Posterior vena cava (tissue), 2 donors: ENCODE data around the gene LALBA. TPM values are rescaled to one million over a fixed set of nuclear protein-coding genes. Genes with fewer than 3 reads are reported as not detected.
"Not testable (repeated sequence)": the region's sequence is repeated elsewhere in the genome, so short reads cannot be mapped to it uniquely, and the experiment has no call there.

Source experiments
- DNase-seq: peaks from one replicate; pipeline ENCODE4 v3.0.0-alpha.2; 2020; ENCODE audit warnings: low spot score
- intact Hi-C, 2 donors: fragments of 100-400 bp; cut with DNase I; formaldehyde crosslinking; loops; one replicate each; pipeline versions ENCODE4 v1.14.1 to v1.14.2; 2022 to 2023
- total RNA-seq, 2 donors: library from RNA; stranded (reverse); fragmentation: NEBNext Ultra II Directional; extraction: Animal tissue kit (Norgen Biotek cat#: 25700); gene quantifications; one replicate each; pipeline ENCODE4 v1.2.1, GENCODE V29; 2021
- donor health status: DM: yes; HTN: yes; CAD: no.
- donor health status: DM: yes; HTN: yes; CAD: no.

LALBA gene
- total RNA-seq, 2 donors from 2014 or later: not detected

DNA sequence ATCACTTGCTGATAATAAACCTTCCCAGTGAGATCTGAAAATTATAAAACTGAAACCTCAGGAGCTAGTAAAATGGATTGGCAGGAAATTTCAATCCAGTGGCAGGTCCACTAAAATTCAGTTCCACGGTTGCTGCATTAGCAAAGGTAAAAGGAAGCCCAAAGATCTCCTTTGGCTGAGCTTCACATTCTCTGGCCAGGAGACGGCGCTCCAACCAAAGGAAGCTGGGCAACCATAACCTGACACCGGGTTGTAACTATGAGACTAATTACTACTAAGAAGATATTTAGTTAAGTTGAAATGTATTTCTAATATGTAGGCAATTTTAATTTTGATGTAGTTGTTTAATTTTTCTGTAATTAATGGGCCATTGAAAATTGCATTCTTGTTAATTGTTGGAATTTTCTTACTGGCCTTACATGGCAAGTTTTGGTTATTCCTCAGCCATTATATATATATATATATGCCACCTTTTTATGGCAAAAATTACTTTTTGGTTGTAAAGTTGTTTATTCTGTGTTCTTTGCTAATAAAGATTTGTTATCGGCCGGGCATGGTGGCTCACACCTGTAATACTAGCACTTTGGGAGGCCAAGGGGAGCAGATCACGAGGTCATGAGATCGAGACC, 27.4 kb downstream of the LALBA start:
- intact Hi-C loops: no loop called here
- no peak for DNase-seq

DNA sequence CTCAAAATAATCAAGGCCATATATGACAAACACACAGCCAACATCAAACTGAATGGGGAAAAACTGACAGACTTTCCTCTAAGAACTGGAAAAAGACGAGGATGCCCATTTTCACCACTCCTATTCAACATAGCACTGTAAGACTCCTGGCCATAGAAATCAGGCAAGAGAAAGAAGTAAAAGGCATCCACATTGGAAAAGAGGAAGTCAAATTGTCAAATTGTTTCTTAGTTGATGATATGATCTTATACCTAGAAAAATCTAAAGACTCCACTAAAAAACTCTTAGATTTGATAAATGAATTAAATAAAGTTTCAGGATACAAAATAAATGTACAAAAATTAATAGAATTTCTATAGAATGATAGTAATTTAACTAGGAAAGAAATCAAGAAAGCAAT, 33.2 kb downstream of the LALBA start:
- intact Hi-C loops: no loop called here
- DNase-seq: no peak

DNA sequence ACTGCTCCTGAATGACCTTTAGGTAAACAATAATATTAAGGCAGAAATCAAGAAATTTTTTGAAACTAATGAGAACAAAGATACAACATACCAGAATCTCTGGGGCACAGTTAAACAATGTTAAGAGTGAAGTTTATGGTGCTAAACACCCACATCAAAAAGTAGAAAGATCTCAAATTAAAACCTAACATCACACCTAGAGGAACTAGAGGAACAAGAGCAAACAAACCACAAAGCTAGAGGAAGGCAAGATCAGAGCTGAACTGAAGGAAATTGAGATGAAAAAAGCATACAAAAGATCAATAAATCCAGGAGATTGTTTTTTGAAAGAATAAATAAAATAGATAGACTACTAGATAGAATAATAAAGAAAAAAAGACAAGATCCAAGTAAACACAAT, 37.2 kb downstream of the LALBA start:
- intact Hi-C loops: no loop called here
- no peak for DNase-seq

DNA sequence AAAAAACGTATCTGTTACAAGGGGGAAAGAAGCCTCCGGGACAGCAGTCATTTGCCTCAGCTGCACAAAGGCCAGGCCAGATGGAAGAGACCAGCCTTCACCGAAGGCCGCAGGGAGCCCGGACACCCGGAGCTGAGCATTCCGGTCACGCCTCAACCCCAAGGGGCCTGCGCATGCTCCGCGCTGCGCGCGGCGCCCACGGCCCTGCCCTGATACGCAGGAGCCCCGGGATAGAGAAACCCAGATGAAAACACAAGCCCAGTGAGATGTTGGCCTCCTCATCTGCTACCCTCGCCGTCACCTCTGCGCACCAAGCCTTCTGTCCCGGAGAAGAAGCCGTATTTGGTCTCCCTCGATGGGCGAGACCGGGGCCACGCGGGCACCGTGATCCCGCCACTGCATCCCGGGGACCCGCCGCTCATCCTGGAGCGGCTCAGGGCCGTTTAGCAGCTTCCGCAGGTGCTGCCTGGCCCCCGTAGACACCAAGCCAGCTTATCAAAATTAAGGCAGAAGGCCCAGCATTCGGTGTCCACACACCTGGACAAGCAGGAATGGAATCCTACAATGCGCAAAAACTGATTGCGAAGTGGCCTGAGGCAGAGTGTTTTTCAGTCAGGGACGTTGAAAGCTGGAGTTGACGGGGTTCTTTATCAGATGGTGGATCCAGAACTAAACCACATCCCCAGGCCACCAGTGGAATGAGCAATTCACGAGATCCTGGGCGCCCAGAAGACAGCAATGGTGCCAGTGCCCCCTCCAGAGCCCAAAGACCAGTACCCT, 41.8 kb downstream of the LALBA start:
- no peak for DNase-seq
- intact Hi-C loops: no loop called here

DNA sequence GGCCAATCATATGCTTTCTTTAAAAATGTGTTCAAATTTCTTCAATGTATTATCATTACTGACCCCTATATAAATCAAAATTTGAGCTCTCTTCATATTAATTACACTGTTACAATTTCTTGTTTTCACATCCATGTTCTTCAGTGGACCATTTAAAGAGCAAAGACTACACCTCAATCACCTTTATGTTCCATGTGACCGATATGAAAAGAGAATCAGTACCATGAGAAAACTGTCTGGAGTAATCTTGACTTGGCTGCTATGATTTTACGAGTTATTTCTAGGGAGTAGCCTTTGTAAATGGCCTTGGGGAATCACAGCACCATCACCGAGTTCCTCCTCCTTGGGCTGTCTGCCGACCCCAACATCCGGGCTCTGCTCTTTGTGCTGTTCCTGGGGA, 44.5 kb downstream of the LALBA start, which contains the start of gene OR8S1:
OR8S1 (plus strand) TSS at position 301 of the 400 bp plus-strand sequence; CDS start at position 301, 0 bp downstream.
- intact Hi-C loops: no loop called here
- DNase-seq: no peak

DNA sequence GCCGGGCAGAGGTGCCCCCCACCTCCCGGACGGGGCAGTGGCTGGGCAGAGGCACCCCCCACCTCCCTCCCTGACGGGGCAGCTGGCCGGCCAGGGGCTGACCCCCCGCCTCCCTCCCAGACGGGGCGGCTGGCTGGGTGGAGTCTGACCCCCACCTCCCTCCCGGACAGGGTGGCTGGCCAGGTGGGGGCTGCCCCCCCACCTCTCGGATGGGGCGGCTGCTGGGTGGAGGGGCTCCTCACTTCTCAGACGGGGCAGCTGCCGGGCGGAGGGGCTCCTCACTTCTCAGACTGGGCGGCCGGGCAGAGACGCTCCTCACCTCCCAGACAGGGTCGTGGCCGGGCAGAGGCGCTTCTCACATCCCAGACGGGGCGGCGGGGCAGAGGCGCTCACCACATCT, 49.5 kb downstream of the LALBA start:
- intact Hi-C loops, DNase-seq: not testable (repeated sequence)

Other genes starting within 250 kb of the LALBA start
- gene ZNF641, start 219.1 kb downstream of the LALBA start, total RNA-seq: 10 to 100 TPM; 16.8 to 22.3 TPM
- gene ANP32D, start 97.5 kb downstream of the LALBA start, total RNA-seq: under 1 TPM in 1 of 2 donors, not detected in 1; 0.24 TPM
- gene C12orf54, start 87.5 kb downstream of the LALBA start, total RNA-seq: not detected
- not detected for gene OR8S1, start 44.4 kb downstream of the LALBA start, total RNA-seq
- gene KANSL2, start 112.2 kb upstream of the LALBA start, total RNA-seq: 10 to 100 TPM; 21.1 to 24.0 TPM
- 10 to 100 TPM; 25.9 to 26.7 TPM for gene CCNT1, start 146.7 kb upstream of the LALBA start, total RNA-seq
- gene ADCY6, start 219.0 kb upstream of the LALBA start, total RNA-seq: 10 to 100 TPM; 31.6 to 39.2 TPM
- 10 to 100 TPM; 11.8 to 23.8 TPM for gene CACNB3, start 248.4 kb upstream of the LALBA start, total RNA-seq